ENCODE measurements around the gene DDR2. TPM values are rescaled to one million over a fixed set of nuclear protein-coding genes. Genes with fewer than 3 reads are reported as not detected.
"Not testable (repeated sequence)": the region's sequence is repeated elsewhere in the genome, so short reads cannot be mapped to it uniquely, and the experiment has no call there.

DDR2 gene
- total and polyA plus RNA-seq, 4 donors, result 2.3 to 55.7 (median 17.6) TPM

- no peak overlapping the region for H3K9ac ChIP-seq (ENCODE audit: insufficient read depth in 1 of 2, low read length in 2 of 2)
- H3K27me3 ChIP-seq (ENCODE audit: control insufficient read depth in 3 of 3, insufficient read depth in 3 of 3, low read length in 2 of 3), result no peaks in the 10 kb centered on the region
- peaks cover 2 to 16% (median 7%) of the 10 kb centered on the region in 5 donors for H3K4me1 ChIP-seq (ENCODE audit: control insufficient read depth in 5 of 5, insufficient read depth in 5 of 5, low read length in 5 of 5)
- no peak overlapping the region for H3K27ac ChIP-seq (ENCODE audit: low read depth in 1 of 2, low read length in 1 of 2)
- no peaks in the 10 kb centered on the region for H3K36me3 ChIP-seq (ENCODE audit: control insufficient read depth in 4 of 4, insufficient read depth in 4 of 4, low read length in 4 of 4)
- 90 to 91% methylated on average over 2 of the region's 2 CpGs for WGBS, 2 donors
- ATAC-seq (ENCODE audit: insufficient read depth, low FRiP score), result no peak
- no peak for DNase-seq
- H3K9me3 ChIP-seq (ENCODE audit: control insufficient read depth in 4 of 4, insufficient read depth in 3 of 4, low read length in 3 of 4), result no peaks in the 10 kb centered on the region
- H3K4me3 ChIP-seq, result no peak overlapping the region
- TF ChIP-seq, protein P1, sequence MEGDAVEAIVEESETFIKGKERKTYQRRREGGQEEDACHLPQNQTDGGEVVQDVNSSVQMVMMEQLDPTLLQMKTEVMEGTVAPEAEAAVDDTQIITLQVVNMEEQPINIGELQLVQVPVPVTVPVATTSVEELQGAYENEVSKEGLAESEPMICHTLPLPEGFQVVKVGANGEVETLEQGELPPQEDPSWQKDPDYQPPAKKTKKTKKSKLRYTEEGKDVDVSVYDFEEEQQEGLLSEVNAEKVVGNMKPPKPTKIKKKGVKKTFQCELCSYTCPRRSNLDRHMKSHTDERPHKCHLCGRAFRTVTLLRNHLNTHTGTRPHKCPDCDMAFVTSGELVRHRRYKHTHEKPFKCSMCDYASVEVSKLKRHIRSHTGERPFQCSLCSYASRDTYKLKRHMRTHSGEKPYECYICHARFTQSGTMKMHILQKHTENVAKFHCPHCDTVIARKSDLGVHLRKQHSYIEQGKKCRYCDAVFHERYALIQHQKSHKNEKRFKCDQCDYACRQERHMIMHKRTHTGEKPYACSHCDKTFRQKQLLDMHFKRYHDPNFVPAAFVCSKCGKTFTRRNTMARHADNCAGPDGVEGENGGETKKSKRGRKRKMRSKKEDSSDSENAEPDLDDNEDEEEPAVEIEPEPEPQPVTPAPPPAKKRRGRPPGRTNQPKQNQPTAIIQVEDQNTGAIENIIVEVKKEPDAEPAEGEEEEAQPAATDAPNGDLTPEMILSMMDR (IDR thresholded peaks at IDR 0.05; ENCODE audit: control extremely low read depth, extremely low read depth), result no peak
Observed at GRCh38 chr1:162728573-162728972, 96.3 kb downstream of the DDR2 start.

GRCh38 chr1:162729195-162729774, 97.0 kb downstream of the DDR2 start:
- ATAC-seq (ENCODE audit: insufficient read depth, low FRiP score); H3K27me3 ChIP-seq (ENCODE audit: control insufficient read depth in 3 of 3, insufficient read depth in 3 of 3, low read length in 2 of 3); H3K27ac ChIP-seq (ENCODE audit: low read depth in 1 of 2, low read length in 1 of 2); DNase-seq; H3K4me3 ChIP-seq; H3K9ac ChIP-seq (ENCODE audit: insufficient read depth in 1 of 2, low read length in 2 of 2); H3K9me3 ChIP-seq (ENCODE audit: control insufficient read depth in 4 of 4, insufficient read depth in 3 of 4, low read length in 3 of 4); H3K36me3 ChIP-seq (ENCODE audit: control insufficient read depth in 4 of 4, insufficient read depth in 4 of 4, low read length in 4 of 4): not testable (repeated sequence)
- no CpG with 5 or more reads among the region's 1 CpG for WGBS, 2 donors
- H3K4me1 ChIP-seq (ENCODE audit: control insufficient read depth in 5 of 5, insufficient read depth in 5 of 5, low read length in 5 of 5), result peaks cover 2 to 16% (median 7%) of the 10 kb centered on the region in 5 donors

- DNase-seq, result no peak
- Histone ChIP-seq H3K9ac (ENCODE audit: insufficient read depth in 1 of 2, low read length in 2 of 2) (no peak overlapping the region), H3K4me1 (ENCODE audit: control insufficient read depth in 5 of 5, insufficient read depth in 5 of 5, low read length in 5 of 5) (peaks cover 2 to 16% (median 11%) of the 10 kb centered on the region in 5 donors), H3K27me3 (ENCODE audit: control insufficient read depth in 3 of 3, insufficient read depth in 3 of 3, low read length in 2 of 3) (no peaks in the 10 kb centered on the region), H3K4me3 (no peak overlapping the region), H3K9me3 (ENCODE audit: control insufficient read depth in 4 of 4, insufficient read depth in 3 of 4, low read length in 3 of 4) (no peaks in the 10 kb centered on the region), H3K27ac (ENCODE audit: low read depth in 1 of 2, low read length in 1 of 2) (peak overlapping the region; percentile 6 to 7), H3K36me3 (ENCODE audit: control insufficient read depth in 4 of 4, insufficient read depth in 4 of 4, low read length in 4 of 4) (no peaks in the 10 kb centered on the region)
- TF ChIP-seq, protein P1 (IDR thresholded peaks at IDR 0.05; ENCODE audit: control extremely low read depth, extremely low read depth), result no peak
- no peak for ATAC-seq (ENCODE audit: insufficient read depth, low FRiP score)
Observed at GRCh38 chr1:162732094-162732493, 99.8 kb downstream of the DDR2 start.

DNA sequence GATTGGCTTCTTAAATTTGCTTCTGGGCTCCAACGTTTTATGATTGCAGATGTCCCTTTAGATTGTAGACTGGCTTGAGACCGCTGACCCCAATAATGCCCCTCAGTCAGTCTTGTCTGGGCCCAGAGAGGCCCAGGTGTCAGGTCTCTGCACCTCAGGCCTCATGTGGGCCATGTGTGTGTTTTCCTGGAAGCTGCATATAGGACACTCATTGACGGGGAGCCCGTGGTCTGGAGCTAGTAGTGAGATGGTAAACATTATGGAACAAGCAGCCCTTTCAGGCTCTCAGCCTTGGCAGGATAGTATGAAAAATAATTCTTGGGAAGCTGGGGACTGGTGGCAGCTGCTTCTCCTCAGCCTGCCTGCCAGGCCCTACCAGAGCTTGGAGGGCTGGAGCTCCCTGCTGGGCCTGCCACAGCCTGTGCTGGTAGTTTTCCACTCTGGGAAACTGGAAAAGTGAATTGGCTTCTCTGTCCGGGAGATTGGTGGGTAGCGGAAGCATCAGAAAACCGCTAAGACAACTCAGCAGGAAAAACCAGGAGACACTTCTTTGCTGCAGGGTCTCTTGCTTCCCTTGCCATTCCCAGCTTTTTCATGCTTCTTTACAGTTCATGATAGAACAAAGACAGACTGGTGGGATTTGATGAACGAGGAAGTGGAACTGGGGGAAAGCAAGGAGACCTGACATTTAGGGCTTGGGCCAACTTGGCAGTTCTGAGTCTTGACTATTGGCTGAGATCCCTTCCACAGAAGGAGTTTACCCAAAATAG, 100.5 kb downstream of the DDR2 start:
- H3K36me3 ChIP-seq (ENCODE audit: control insufficient read depth in 4 of 4, insufficient read depth in 4 of 4, low read length in 4 of 4), result no peaks in the 10 kb centered on the region
- peak; percentile 64 to 86 (median 75) for DNase-seq

More for the DNA sequence above, 100.5 kb downstream of the DDR2 start:
- TF ChIP-seq, protein P1 (IDR thresholded peaks at IDR 0.05; ENCODE audit: control extremely low read depth, extremely low read depth), result no peak
- 73 to 87% methylated on average over 8 of the region's 8 CpGs for WGBS, 2 donors
- Histone ChIP-seq H3K27ac (ENCODE audit: low read depth in 1 of 2, low read length in 1 of 2) (peak overlapping the region; percentile 74), H3K4me1 (ENCODE audit: control insufficient read depth in 5 of 5, insufficient read depth in 5 of 5, low read length in 5 of 5) (peaks cover 2 to 16% (median 11%) of the 10 kb centered on the region in 5 donors), H3K9me3 (ENCODE audit: control insufficient read depth in 4 of 4, insufficient read depth in 3 of 4, low read length in 3 of 4) (no peaks in the 10 kb centered on the region), H3K4me3 (no peak overlapping the region), H3K27me3 (ENCODE audit: control insufficient read depth in 3 of 3, insufficient read depth in 3 of 3, low read length in 2 of 3) (no peaks in the 10 kb centered on the region), H3K9ac (ENCODE audit: insufficient read depth in 1 of 2, low read length in 2 of 2) (no peak overlapping the region)
- ATAC-seq (ENCODE audit: insufficient read depth, low FRiP score), result no peak
